Activated T-helper 1 cell treated with anti-CD3 and anti-CD28 coated beads, Interleukin-12 subunit alpha, Interleukin-12 subunit beta, Interleukin-2, Interleukin-4 antibody, amounts not matched to agents 30 ng/mL and 10 ng/mL and 1 ng/mL, durations not matched to agents 14 hours and 24 hours and 36 hours (primary cell): ENCODE measurements around the gene IMMP2L. TPM values are rescaled to one million over a fixed set of nuclear protein-coding genes. Genes with fewer than 3 reads are reported as not detected.

Source experiments
- DNase-seq: peaks from one replicate; pipeline ENCODE4 v3.0.0; 2021; ENCODE audit warnings: low spot score
- H3K27ac Mint-ChIP-seq: one replicate; pipeline ENCODE4 v1.8.0; 2021; ENCODE audit warnings: mild to moderate bottlenecking, mixed read lengths
- H3K27me3 Mint-ChIP-seq: one replicate; pipeline ENCODE4 v1.8.0; 2022; ENCODE audit warnings: mild to moderate bottlenecking, moderate library complexity, mixed read lengths; ENCODE audit not compliant: insufficient read depth
- H3K36me3 Mint-ChIP-seq: one replicate; pipeline ENCODE4 v1.8.0; 2021; ENCODE audit warnings: low read depth, mixed read lengths
- H3K4me1 Mint-ChIP-seq: one replicate; pipeline ENCODE4 v1.8.0; 2021; ENCODE audit warnings: low read depth, mixed read lengths
- H3K4me3 Mint-ChIP-seq: one replicate; pipeline ENCODE4 v1.8.0; 2021; ENCODE audit warnings: mild to moderate bottlenecking, moderate library complexity, mixed read lengths
- H3K9me3 Mint-ChIP-seq: one replicate; pipeline ENCODE4 v1.8.0; 2021; ENCODE audit warnings: mixed read lengths
- intact Hi-C: fragments of 100-400 bp; cut with micrococcal nuclease; formaldehyde crosslinking; loops from one replicate; pipeline ENCODE4 v1.15.1; 2024
- total RNA-seq: library from RNA; stranded (reverse); gene quantifications from 2 replicates; pipeline ENCODE4 v1.2.3, GENCODE V29; 2022

The IMMP2L gene
- total RNA-seq, 1 donor from 2014 or later, result 11.3 TPM

DNA sequence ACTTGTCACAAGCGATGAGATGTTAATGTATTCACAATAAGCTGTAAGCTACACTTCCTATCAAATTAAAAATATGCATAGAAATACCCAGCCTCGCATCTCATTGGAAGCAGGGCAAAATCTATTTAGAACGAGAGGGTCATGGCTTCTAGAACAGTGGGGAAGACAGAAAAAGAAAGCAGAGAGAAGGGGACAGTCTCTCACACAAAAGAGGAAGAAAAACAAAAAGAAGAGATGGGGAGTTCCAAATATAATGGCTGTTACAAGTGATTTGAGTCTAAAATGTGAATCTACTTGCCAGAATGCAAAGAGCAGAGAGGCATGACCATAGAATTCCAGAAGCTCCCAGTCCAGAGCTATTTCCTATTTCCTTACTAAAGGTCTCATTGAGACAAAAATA is 457.6 kb downstream of the IMMP2L start:
- Mint-ChIP-seq H3K27me3 (no peaks in the 10 kb centered on the region), H3K36me3 (peaks cover 65% of the 10 kb centered on the region), H3K27ac (no peak overlapping the region), H3K4me3 (no peak overlapping the region), H3K9me3 (no peaks in the 10 kb centered on the region), H3K4me1 (peaks cover 68% of the 10 kb centered on the region)
- intact Hi-C loops, result no loop called here
- DNase-seq, result no peak

DNA sequence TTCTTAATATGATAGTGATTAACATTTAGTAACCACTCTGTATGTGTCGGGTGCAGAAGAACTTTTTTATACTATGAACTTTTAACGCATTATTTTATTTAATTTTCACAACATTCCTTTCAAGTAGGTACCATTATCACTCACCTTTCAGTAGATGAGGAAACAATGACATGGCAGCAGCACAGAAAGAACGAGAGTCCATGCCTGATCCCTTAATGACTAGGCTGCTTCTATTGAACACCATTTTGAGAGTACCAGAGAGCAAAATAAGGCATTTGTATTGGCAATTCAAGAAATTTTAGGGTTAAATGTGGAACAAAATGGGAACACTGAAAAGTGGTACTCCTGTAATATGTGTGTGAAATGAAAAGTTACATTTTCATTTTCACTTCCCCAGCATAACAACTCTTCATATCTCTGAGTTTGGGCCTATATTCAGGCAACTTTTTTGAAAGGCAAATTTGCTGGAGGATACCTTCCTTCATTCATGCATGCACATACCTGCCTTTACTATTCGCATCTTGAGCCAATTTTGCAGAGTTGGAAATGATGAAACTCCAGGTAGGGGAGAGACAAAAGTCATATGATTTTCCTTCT is 458.5 kb downstream of the IMMP2L start:
- Mint-ChIP-seq H3K36me3 (peaks cover 57% of the 10 kb centered on the region), H3K4me1 (peaks cover 72% of the 10 kb centered on the region), H3K4me3 (peak overlapping the region; percentile 0), H3K27ac (no peak overlapping the region), H3K27me3 (no peaks in the 10 kb centered on the region), H3K9me3 (no peaks in the 10 kb centered on the region)
- intact Hi-C loops, result loop anchor here (1.0 kb wide), 1 partner anchor 10 kb away; no protein-coding TSS in a partner anchor
- DNase-seq, result no peak

DNA sequence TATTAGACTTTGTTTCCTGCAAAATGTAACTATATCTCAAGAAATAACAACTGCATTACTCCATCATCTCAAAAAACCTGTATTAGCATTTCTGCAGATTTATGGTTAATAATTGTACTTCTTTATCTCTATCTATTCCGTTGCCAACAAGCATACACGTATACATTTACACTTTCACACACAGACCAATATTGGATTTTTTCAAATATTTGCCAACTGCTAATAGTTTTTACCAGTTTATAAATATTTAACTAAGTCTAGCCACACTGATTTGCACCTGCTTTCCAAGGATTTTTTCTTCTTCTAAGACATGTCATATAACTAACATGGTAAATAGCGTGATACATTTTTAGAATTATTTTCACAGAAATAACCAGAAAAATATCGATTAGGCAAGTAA is 459.2 kb downstream of the IMMP2L start:
- Mint-ChIP-seq H3K4me3 (no peak overlapping the region), H3K27ac (no peak overlapping the region), H3K9me3 (no peaks in the 10 kb centered on the region), H3K36me3 (peaks cover 54% of the 10 kb centered on the region), H3K27me3 (no peaks in the 10 kb centered on the region), H3K4me1 (peaks cover 72% of the 10 kb centered on the region)
- DNase-seq, result no peak
- intact Hi-C loops, result loop anchor here (1.0 kb wide), 1 partner anchor 10 kb away; no protein-coding TSS in a partner anchor

DNA sequence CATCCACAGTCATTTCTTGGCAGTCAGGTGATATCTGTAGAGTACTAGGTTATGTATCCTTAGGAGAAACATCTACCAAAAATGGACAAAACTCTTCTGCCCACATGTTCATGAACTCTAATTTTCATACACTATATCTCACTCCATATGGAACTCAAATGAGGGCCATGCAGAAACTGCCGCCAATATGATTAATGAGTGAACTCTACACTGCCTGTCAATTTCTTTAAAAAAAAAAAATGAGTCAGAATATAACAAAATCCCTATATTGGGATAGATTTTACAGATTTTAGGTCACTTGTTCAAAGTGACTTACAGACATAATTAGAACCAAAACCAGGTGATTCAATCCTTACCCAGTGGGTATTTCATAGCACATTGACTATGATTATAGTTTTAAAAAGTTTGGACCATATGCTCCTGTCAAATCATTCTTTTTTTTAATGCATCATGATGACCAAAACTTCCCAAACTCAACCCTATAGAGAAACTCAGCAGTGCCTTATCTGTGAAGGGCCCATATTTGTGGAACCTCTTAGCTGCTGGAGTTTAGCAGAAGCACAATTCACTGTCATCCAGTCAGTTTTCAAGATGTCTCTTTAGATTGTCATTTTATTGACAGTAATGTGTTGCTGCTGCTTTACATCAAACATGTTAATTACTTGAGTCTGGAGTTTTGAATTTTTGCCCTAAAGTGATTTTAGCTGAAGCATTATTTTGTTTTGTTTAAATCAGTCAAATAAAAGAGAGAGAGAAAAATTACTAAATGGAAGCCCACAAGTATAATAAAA is 460.2 kb downstream of the IMMP2L start:
- H3K4me1 Mint-ChIP-seq, result peaks cover 76% of the 10 kb centered on the region
- intact Hi-C loops, result no loop called here
- peaks cover 52% of the 10 kb centered on the region for H3K36me3 Mint-ChIP-seq
- no peaks in the 10 kb centered on the region for H3K27me3 Mint-ChIP-seq
- H3K27ac Mint-ChIP-seq, result no peak overlapping the region
- H3K4me3 Mint-ChIP-seq, result no peak overlapping the region
- DNase-seq, result no peak
- H3K9me3 Mint-ChIP-seq, result no peaks in the 10 kb centered on the region

DNA sequence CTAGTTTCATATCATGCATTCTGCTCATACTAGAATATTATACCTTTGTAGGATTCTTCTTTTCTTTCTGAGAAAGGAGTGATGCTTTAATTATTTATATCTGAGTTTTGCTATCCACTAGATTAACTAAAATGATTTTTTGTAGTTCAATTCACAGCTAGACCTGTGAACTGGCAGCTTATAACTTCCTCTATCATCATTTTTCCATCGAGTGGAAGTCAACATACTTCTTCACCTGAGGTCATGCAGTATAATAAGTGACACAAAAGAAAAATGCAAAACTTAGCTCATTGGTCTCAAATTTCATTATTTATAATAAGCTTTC is 463.4 kb downstream of the IMMP2L start:
- Mint-ChIP-seq H3K4me1 (peaks cover 81% of the 10 kb centered on the region), H3K36me3 (peaks cover 56% of the 10 kb centered on the region), H3K27me3 (no peaks in the 10 kb centered on the region), H3K4me3 (peak overlapping the region; percentile 78), H3K27ac (peak overlapping the region; percentile 3), H3K9me3 (no peaks in the 10 kb centered on the region)
- no peak for DNase-seq
- intact Hi-C loops, result loop anchor here (1.0 to 10.0 kb wide), 6 partner anchors 9 to 1088 kb away; no protein-coding TSS in a partner anchor

DNA sequence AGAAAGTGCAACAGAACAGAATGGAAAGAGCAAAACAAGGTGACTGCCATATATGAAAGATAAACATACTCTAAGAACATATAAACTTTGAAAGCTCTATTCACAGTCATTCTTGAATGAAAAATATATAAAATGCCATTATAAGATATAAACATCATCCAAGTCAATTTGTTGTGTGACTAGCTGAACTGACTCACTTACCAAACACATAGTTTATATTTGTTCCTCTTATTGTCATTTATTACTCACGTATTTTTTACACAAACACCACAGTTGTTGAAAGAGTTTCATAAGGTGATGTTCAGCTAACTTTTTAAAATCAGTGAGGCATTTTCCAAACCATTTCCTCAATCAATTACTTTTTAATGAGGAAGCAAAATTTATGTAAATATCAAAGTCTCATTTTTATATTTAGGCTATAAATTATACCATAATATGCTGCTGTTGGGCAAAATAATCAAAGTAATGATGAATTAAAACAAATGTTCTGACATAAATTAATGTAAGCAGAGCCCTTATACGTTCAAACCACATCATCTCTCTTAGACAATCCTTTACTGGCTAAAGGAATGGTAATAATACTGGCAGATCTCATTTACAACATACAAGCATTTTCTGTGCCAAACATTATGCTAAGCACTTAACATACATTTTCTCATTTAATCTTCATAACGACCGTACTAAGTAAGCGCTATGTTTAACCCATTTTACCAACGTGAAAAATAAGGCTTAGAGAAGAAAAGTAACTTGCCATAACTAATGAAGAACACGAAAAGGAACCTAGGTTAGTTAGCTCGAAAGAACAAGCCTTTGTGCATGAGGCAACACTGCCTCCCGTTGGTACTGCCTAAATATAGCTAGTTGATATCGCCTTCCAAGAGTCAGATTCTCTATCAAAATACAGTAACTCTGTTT is 464.0 kb downstream of the IMMP2L start:
- Mint-ChIP-seq H3K4me1 (peaks cover 81% of the 10 kb centered on the region), H3K4me3 (peak overlapping the region; percentile 78), H3K27me3 (no peaks in the 10 kb centered on the region)

DNA sequence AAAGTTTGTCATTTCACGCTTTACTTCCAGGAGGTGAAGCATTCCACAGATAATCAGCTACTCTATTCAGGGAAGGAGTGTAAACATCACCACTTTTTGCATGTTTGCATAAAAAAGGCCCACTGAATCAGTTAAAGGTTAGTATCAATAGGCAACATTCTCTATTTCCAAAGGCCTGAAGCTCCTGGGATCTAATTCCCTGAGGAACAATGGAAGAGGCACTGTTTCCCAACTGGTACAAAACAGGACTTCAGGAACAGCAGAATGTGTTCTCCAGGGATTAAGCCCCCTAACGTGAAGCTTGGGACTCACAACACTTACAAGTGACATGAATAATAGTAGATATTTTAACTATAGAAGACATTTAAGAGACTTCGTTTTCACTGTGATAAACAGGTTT is 465.3 kb downstream of the IMMP2L start:
- Mint-ChIP-seq H3K27me3 (no peaks in the 10 kb centered on the region), H3K36me3 (peaks cover 57% of the 10 kb centered on the region), H3K4me1 (peaks cover 85% of the 10 kb centered on the region), H3K4me3 (peak overlapping the region; percentile 93), H3K27ac (no peak overlapping the region), H3K9me3 (no peaks in the 10 kb centered on the region)
- no peak for DNase-seq
- intact Hi-C loops, result loop anchor here (10.0 kb wide), 3 partner anchors 412 to 632 kb away; no protein-coding TSS in a partner anchor

More for the DNA sequence above, 464.0 kb downstream of the IMMP2L start:
- H3K9me3 Mint-ChIP-seq, result no peaks in the 10 kb centered on the region
- H3K27ac Mint-ChIP-seq, result peak overlapping the region; percentile 62
- peak; percentile 47 for DNase-seq
- peaks cover 58% of the 10 kb centered on the region for H3K36me3 Mint-ChIP-seq
- intact Hi-C loops, result loop anchor here (1.0 to 10.0 kb wide), 6 partner anchors 8 to 1087 kb away; no protein-coding TSS in a partner anchor

DNA sequence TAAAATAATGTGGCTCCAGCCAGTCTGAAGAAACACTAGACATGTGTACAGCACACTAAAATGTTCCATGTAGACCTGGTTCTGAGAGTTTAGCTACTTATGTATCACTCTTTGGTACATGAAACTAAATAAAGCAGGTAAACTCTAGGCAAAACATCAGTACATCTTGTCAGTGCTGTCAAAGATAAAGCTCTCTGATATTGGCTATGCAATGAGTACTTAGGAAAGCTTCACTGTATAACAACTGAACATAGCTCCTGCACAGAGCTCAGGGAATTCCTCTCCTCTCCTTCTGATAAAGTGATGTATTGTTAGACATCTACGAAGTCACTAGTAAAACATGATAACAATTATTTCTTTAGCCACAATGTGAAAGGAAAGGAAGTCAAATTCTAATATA is 467.9 kb downstream of the IMMP2L start:
- Mint-ChIP-seq H3K4me1 (peaks cover 86% of the 10 kb centered on the region), H3K4me3 (peak overlapping the region; percentile 93), H3K27ac (peak overlapping the region; percentile 87), H3K9me3 (no peaks in the 10 kb centered on the region), H3K36me3 (peaks cover 50% of the 10 kb centered on the region), H3K27me3 (no peaks in the 10 kb centered on the region)
- intact Hi-C loops, result loop anchor here (5.0 to 10.0 kb wide), 8 partner anchors 138 to 643 kb away; partner anchors contain the start of gene IMMP2L
- DNase-seq, result no peak

DNA sequence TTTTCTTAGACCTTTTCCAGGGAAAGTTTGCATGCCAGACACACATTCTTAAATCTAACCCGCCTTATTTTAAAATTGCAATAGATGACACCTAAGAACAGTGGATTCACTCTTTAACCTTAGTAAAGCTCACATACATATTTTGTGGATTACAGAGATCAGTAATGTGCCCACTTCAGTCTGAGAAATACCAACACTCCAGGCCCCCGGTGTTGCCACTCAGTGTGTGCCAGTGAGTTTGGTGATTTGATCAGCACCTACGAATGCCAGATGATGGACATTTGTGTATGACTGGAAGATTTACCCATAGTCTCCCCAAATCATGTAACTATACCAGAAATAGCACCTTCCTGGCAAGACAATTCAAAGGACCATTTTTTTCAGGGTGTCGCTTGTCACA is 468.8 kb downstream of the IMMP2L start:
- Mint-ChIP-seq H3K9me3 (no peaks in the 10 kb centered on the region), H3K36me3 (peaks cover 50% of the 10 kb centered on the region), H3K27me3 (no peaks in the 10 kb centered on the region), H3K27ac (peak overlapping the region; percentile 87), H3K4me3 (peak overlapping the region; percentile 93), H3K4me1 (peaks cover 86% of the 10 kb centered on the region)
- DNase-seq, result no peak
- intact Hi-C loops, result loop anchor here (5.0 to 10.0 kb wide), 8 partner anchors 139 to 644 kb away; partner anchors contain the start of gene IMMP2L

DNA sequence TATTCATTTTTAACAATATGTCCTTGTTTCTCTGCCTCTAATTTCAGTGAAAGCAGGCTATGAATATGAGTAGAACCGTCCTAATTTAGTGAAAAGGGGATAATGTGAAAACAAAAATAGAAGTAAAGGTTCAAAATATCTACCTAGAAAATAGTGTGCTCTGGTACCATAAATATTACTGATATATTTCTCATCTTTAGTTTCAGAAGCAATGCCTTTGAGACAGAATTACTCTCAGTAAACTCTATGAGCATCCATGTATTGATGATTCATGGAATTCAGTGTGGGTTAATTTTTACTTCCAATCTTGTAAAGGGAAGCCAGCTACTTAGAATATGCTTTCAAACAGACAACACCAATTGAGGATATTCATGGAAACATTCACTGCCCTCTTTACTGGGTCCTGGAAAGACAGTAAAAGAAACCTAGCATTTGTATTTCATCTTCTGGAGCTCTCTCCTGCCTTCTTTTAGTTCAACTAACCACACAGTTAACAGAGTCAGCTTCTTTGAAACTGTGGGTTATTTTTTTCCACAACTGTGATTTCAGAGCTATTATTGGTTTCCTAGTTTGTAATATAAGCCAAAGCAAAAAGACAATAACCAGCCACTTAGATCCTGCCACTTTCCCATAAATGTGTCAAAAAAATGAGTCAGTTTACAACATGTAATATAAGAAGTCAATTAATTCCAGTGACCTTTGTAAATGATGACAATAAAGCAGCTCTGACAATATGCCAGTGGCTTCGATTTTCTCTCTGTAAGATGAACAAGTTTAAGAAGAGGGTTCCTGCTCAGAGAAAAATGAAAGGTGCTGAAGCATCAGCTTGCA is 469.7 kb downstream of the IMMP2L start:
- no peak for DNase-seq
- intact Hi-C loops, result loop anchor here (1.0 to 10.0 kb wide), 12 partner anchors 9 to 645 kb away; partner anchors contain the start of gene IMMP2L
- peaks cover 86% of the 10 kb centered on the region for H3K4me1 Mint-ChIP-seq
- H3K4me3 Mint-ChIP-seq, result peak overlapping the region; percentile 93
- H3K9me3 Mint-ChIP-seq, result no peaks in the 10 kb centered on the region
- peaks cover 48% of the 10 kb centered on the region for H3K36me3 Mint-ChIP-seq
- H3K27me3 Mint-ChIP-seq, result no peaks in the 10 kb centered on the region
- H3K27ac Mint-ChIP-seq, result peak overlapping the region; percentile 87

DNA sequence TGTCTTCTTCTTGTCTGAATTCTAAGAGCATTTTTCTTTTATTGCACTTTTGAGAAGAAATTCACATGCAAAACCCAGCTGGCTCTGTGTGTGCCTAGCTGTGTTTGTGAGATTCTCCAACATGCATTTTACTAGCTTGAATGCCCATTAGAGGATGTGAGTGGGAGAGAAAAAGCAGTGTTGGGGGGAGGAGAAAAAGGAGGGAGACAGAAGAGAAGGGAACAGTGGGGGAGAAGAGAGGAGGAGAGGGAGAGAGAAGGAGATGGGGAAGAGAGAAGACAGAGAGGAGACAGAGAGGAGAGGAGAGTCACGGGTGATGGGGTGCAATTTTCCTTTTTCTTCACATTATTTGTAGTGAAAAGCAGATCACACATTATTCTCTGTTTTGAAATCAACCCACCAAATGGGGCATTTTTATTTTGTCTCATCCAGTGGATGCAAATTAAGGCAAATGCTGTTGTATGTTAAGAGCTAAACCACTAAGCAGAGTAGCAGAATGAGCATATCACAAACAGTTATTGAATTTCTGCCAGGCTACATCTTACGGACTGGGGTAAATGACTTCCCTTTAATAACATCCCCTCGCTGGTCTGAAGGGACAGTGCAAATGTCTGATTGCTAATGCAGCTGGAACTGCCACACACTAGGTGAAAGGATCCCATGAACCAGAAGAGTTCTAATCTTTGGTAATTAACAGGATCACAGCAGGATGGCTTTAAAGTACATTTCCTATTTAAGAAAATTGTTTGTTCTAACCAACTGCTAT is 470.5 kb downstream of the IMMP2L start:
- peaks cover 86% of the 10 kb centered on the region for H3K4me1 Mint-ChIP-seq
- peak overlapping the region; percentile 87 for H3K27ac Mint-ChIP-seq
- H3K27me3 Mint-ChIP-seq, result no peaks in the 10 kb centered on the region
- H3K36me3 Mint-ChIP-seq, result peaks cover 44% of the 10 kb centered on the region
- intact Hi-C loops, result loop anchor here (1.0 to 10.0 kb wide), 13 partner anchors 8 to 646 kb away; partner anchors contain the start of gene IMMP2L
- no peak for DNase-seq
- H3K4me3 Mint-ChIP-seq, result peak overlapping the region; percentile 93
- H3K9me3 Mint-ChIP-seq, result no peaks in the 10 kb centered on the region
